Pancreas (tissue), 10 donors: ENCODE data around the gene ALLC. TPM values are rescaled to one million over a fixed set of nuclear protein-coding genes. Genes with fewer than 3 reads are reported as not detected.

Experiments used
- ATAC-seq, 4 donors: fragments of 200-7000 bp; cut with Tn5 transposase; one replicate each; pipeline versions ENCODE4 v1.8.0 to v1.9.1; 2020; ENCODE audit warnings: mild to moderate bottlenecking in 4 of 4, moderate library complexity in 4 of 4
- DNase-seq, 6 donors: peaks; one replicate each; pipeline ENCODE4 v3.0.0-alpha.2; 2020
- FAIRE-seq: peaks from 2 replicates; lab custom pipeline; 2012; peaks lifted over from hg19 to GRCh38; lab: Jason Lieb, UNC
- H3K27ac ChIP-seq, 4 donors: fragments of 200-600 bp; sonication (generic); 1 replicate in 3 of 4; 2 replicates in 1 of 4; pipeline versions ENCODE4 v1.5.0 to v1.8.0; 2020
- H3K27me3 ChIP-seq, 4 donors: fragments of 200-600 bp; one replicate each; pipeline ENCODE4 v1.8.0; 2021
- H3K36me3 ChIP-seq, 3 donors: fragments of 200-600 bp; sonication (generic) in 1 of 3; one replicate each; pipeline versions ENCODE4 v1.5.0 to v1.8.0; 2020 to 2021
- H3K4me1 ChIP-seq, 3 donors: fragments of 200-600 bp; one replicate each; pipeline ENCODE4 v1.8.0; 2021
- H3K4me3 ChIP-seq, 4 donors: fragments of 200-600 bp; sonication (generic) in 2 of 4; one replicate each; pipeline versions ENCODE4 v1.5.0 to v1.8.0; 2020 to 2021
- H3K9me3 ChIP-seq, 4 donors: fragments of 200-600 bp; one replicate each; pipeline ENCODE4 v1.8.0; 2021
- WGBS, 2 donors: extraction: QIAGEN DNeasy Blood & Tissue Kit; methylation state at CpG; one replicate each; pipeline ENCODE4 v1.1.7; 2013; 5-methylcytosine and 5-hydroxymethylcytosine counted together
- intact Hi-C, 3 donors: fragments of 100-400 bp; cut with DNase I; formaldehyde crosslinking; loops; one replicate each; pipeline versions ENCODE4 v1.11.1 to v1.14.2; 2022
- polyA plus RNA-seq, 2 donors: library from polyadenylated mRNA; stranded (reverse); fragments of 200-250 nt; gene quantifications; one replicate each; pipeline ENCODE4 v1.2.3, GENCODE V29; 2013
- total RNA-seq, 6 donors: library from RNA; stranded (reverse); fragmentation: NEBNext Ultra II Directional in 4 of 6; extraction: Animal tissue kit (Norgen Biotek cat#: 25700) in 4 of 6; gene quantifications; one replicate each; pipeline versions ENCODE4 v1.2.1 to v1.2.4, GENCODE V29; 2021 to 2023
- TF ChIP-seq, protein P1 (sequence below), 4 donors: fragments of 200-600 bp; sonication (generic) in 3 of 4; IDR thresholded peaks; one replicate each; pipeline versions ENCODE4 v1.5.0 to v1.8.0; 2021; ENCODE audit warnings: antibody characterized with exemption in 4 of 4
- donor health status: healthy with polysubstance abuse.
- donor health status: DM: no; HTN: no; CAD: no; lungs with moderate emphysema.
- donor health status: DM: no; HTN: no; CAD: no.
- donor health status: control.
- donor health status: control.
- donor health status: Bipolar disorder and iron deficiency.
- donor health status: DM: yes; HTN: yes; CAD: no.
- donor health status: DM: no; HTN: no; CAD: no.
- donor health status: DM: no; HTN: no; CAD: no.
- donor health status: DM: yes; HTN: yes; CAD: no.

Gene ALLC
- total and polyA plus RNA-seq, 8 donors: 0.68 to 0.75 TPM; not detected in 6

DNA sequence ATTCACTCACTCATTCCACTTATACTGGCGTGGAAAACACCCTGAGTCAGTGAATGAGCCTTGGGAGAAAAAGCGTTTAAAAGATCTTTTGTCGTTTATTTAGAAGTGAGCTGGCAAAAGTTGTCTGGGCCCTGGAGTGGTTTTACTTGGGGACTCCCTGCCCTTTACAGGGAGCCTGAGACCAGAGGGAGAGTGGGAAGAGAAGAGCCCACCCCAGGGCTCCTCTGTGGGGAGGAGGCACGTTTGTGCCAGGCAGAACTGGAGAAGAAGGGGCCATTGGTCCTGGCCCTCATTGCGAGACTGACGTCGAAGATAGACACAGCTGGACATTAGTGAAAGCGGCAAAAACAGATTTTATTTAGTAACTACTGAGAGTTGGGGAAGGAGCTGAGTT lies 71.1 kb downstream of the ALLC start:
- Histone ChIP-seq H3K4me3 (no peak overlapping the region), H3K9me3 (no peaks in the 10 kb centered on the region), H3K27ac (no peak overlapping the region), H3K27me3 (no peaks in the 10 kb centered on the region), H3K4me1 (peaks cover 0 to 2% (median 0%) of the 10 kb centered on the region in 3 donors), H3K36me3 (no peaks in the 10 kb centered on the region)
- DNase-seq (no peak), ATAC-seq (no peak), FAIRE-seq (no peak)
- 63 to 79% methylated on average over 8 of the region's 8 CpGs for WGBS, 2 donors
- intact Hi-C loops: no loop called here
- TF ChIP-seq, protein P1, sequence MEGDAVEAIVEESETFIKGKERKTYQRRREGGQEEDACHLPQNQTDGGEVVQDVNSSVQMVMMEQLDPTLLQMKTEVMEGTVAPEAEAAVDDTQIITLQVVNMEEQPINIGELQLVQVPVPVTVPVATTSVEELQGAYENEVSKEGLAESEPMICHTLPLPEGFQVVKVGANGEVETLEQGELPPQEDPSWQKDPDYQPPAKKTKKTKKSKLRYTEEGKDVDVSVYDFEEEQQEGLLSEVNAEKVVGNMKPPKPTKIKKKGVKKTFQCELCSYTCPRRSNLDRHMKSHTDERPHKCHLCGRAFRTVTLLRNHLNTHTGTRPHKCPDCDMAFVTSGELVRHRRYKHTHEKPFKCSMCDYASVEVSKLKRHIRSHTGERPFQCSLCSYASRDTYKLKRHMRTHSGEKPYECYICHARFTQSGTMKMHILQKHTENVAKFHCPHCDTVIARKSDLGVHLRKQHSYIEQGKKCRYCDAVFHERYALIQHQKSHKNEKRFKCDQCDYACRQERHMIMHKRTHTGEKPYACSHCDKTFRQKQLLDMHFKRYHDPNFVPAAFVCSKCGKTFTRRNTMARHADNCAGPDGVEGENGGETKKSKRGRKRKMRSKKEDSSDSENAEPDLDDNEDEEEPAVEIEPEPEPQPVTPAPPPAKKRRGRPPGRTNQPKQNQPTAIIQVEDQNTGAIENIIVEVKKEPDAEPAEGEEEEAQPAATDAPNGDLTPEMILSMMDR (IDR thresholded peaks at IDR 0.05): no peak

DNA sequence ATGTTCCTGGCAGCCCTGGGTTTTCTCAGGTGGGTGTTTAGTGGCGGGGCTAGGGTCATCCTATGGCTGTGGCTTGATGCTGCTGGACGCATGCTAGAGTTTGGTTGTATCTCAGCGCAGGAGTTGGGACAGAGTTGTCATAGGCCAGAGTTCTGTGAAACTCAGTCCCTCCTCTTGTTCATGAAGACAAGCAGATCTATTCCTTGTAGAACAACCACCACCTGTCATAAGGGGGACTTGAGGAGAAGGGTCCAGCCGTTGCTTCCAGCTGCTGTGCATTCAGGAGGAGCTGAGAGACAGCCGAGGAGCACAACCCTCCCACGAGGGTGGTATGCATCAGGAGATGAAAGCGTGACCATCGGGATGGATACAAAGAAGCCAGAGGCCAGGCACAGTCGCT lies 71.8 kb downstream of the ALLC start:
- Histone ChIP-seq H3K27me3 (no peaks in the 10 kb centered on the region), H3K9me3 (no peaks in the 10 kb centered on the region), H3K4me3 (no peak overlapping the region), H3K36me3 (no peaks in the 10 kb centered on the region), H3K4me1 (peaks cover 0 to 2% (median 0%) of the 10 kb centered on the region in 3 donors), H3K27ac (no peak overlapping the region)
- no peak for FAIRE-seq
- WGBS, 2 donors: 56 to 73% methylated on average over 9 of the region's 9 CpGs
- no peak for ATAC-seq
- TF ChIP-seq, protein P1 (IDR thresholded peaks at IDR 0.05): no peak
- intact Hi-C loops: loop anchor here in 1 of 3 donors (5.0 kb wide), 1 partner anchor 103 kb away; no protein-coding TSS in a partner anchor
- DNase-seq: no peak

DNA sequence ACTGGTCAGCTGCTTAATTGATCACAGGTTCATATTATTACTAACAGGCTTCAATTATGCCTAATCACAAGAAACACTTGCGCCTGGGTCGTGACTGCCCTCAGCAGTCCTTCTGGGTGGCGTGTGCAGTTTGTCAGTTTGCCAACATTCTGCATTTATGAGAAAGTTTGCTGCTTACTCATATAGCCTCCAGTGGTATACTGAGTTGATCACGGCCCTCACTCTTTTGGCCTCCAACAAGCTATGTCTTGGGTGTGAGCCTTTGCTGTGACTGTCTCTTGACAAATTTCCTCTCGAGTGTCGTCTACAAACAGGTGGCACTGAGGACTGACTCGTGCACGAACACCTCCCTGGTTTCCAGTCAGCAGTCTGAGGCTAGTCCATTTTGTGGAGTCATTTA lies 72.6 kb downstream of the ALLC start:
- no peaks in the 10 kb centered on the region for H3K36me3 ChIP-seq
- 63 to 76% methylated on average over 8 of the region's 8 CpGs for WGBS, 2 donors
- no peak overlapping the region for H3K4me3 ChIP-seq
- no peak for DNase-seq
- TF ChIP-seq, protein P1 (IDR thresholded peaks at IDR 0.05): no peak
- ATAC-seq: no peak
- H3K9me3 ChIP-seq: no peaks in the 10 kb centered on the region
- H3K27ac ChIP-seq: no peak overlapping the region
- H3K4me1 ChIP-seq: peaks cover 0 to 2% (median 0%) of the 10 kb centered on the region in 3 donors
- no peaks in the 10 kb centered on the region for H3K27me3 ChIP-seq
- no peak for FAIRE-seq
- intact Hi-C loops: loop anchor here in 1 of 3 donors (5.0 kb wide), 1 partner anchor 102 kb away; no protein-coding TSS in a partner anchor

DNA sequence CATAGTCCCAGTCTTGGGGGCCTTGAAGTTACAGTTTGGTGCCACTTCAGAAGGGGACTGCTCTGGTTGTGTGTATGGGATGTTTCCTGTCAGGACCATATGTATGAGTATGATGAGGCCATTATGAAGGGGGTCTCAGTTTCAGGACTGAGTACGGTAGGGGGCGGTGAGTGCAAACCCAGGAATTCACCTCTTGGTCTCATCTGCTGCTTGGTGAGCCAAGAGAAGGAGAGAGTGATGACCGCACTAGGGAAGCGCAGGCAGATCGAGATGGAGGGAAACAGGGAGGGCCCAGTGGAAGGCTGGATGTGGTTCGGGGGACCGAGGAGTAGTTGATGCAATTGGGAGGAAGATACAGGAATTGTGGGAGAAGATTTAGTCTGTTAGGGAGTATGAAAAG lies 73.8 kb downstream of the ALLC start:
- TF ChIP-seq, protein P1 (IDR thresholded peaks at IDR 0.05): no peak
- ATAC-seq: no peak
- Histone ChIP-seq H3K36me3 (no peaks in the 10 kb centered on the region), H3K27ac (no peak overlapping the region), H3K4me3 (no peak overlapping the region), H3K27me3 (no peaks in the 10 kb centered on the region), H3K4me1 (peaks cover 0 to 2% (median 0%) of the 10 kb centered on the region in 3 donors), H3K9me3 (no peaks in the 10 kb centered on the region)
- WGBS, 2 donors: 72 to 78% methylated on average over 7 of the region's 7 CpGs
- no peak for DNase-seq
- FAIRE-seq: no peak
- intact Hi-C loops: loop anchor here in 1 of 3 donors (5.0 kb wide), 1 partner anchor 100 kb away; no protein-coding TSS in a partner anchor

DNA sequence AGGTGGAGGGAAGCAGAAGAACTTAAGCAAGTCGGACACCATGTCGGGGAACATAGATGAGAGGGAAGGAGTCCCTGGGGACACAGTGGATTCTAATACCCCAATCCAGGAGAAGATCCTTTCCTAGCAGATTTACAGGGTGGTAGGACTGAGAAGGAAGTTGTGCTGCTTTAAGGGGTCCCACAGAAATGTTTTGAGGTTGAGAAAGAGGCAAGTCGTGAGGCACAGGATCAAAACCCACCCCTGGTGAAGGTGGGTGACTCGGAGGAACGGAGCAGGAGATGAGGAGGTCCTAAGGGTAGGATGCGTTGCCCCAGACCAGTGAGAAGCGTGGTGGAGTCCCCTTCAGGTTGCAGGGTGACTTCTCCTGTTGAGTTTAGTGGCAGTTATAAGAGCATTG lies 78.1 kb downstream of the ALLC start:
- no peak for FAIRE-seq
- Histone ChIP-seq H3K27me3 (peaks cover 0 to 6% (median 0%) of the 10 kb centered on the region in 4 donors), H3K9me3 (no peaks in the 10 kb centered on the region), H3K36me3 (no peaks in the 10 kb centered on the region), H3K4me3 (no peak overlapping the region), H3K27ac (no peak overlapping the region), H3K4me1 (no peaks in the 10 kb centered on the region)
- no peak for DNase-seq
- TF ChIP-seq, protein P1 (IDR thresholded peaks at IDR 0.05): no peak
- ATAC-seq: no peak
- WGBS, 2 donors: 48 to 66% methylated on average over 7 of the region's 7 CpGs
- intact Hi-C loops: no loop called here
